Choroid plexus epithelial cell (primary cell): ENCODE measurements around the gene GPR31.
"Not testable (repeated sequence)": the region's sequence is repeated elsewhere in the genome, so short reads cannot be mapped to it uniquely, and the experiment has no call there.

ENCODE experiments used
- DNase-seq: peaks from one replicate; pipeline ENCODE4 v3.0.0-alpha.2; 2010; ENCODE audit warnings: low read depth
- H3K4me3 ChIP-seq: 2 replicates; pipeline ENCODE4 v1.5.1; 2011; ENCODE audit warnings: low read depth, mild to moderate bottlenecking, control low read depth, low read length, moderate library complexity
- TF ChIP-seq, protein P1 (sequence below): conservative IDR thresholded peaks from 2 replicates; pipeline ENCODE4 v1.5.1; 2011; ENCODE audit warnings: low read depth, mild to moderate bottlenecking, control low read depth, inconsistent platforms, low read length, moderate library complexity

GPR31 gene

DNA sequence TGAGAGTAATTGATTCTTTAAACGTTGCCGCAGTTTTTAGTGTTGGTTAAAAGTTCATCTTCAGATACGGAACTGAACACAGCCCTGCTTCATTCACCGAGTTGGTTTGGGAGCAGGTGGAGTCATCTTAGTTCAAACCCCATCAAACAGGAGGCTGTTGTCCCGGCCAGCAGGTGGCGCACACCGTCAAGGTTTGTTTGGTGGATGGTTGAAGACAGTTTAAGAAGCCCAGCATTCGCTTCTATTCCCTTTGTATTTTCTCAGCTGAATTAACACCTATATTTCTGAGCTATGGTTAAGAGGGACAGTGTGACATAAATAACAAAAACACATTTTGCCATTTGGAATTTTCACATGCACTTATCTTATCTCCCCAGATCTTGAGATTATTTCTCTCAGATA is 25.1 kb upstream of the GPR31 start:
- DNase-seq, H3K4me3 ChIP-seq: not testable (repeated sequence)
- TF ChIP-seq, protein P1, sequence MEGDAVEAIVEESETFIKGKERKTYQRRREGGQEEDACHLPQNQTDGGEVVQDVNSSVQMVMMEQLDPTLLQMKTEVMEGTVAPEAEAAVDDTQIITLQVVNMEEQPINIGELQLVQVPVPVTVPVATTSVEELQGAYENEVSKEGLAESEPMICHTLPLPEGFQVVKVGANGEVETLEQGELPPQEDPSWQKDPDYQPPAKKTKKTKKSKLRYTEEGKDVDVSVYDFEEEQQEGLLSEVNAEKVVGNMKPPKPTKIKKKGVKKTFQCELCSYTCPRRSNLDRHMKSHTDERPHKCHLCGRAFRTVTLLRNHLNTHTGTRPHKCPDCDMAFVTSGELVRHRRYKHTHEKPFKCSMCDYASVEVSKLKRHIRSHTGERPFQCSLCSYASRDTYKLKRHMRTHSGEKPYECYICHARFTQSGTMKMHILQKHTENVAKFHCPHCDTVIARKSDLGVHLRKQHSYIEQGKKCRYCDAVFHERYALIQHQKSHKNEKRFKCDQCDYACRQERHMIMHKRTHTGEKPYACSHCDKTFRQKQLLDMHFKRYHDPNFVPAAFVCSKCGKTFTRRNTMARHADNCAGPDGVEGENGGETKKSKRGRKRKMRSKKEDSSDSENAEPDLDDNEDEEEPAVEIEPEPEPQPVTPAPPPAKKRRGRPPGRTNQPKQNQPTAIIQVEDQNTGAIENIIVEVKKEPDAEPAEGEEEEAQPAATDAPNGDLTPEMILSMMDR: peak; percentile 13

DNA sequence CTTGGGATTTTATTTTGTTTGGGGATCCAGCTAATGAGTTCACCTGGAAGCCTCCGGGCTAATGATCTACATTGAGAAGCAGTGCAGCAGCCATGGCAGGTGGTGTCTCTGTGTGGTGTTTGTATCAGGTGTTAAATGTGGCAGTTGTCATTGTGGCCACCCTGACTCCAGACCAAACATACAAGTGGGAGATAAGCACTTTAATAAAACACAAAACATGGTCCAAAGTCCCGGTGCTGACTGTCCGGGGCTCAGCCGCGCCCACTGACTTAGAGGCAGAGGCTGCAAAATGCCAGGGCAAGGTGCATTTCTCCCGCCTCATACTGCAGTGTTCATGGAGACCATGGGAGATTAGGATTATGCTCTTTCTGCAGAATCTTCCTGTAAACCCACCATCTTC is 23.6 kb upstream of the GPR31 start:
- not testable (repeated sequence) for DNase-seq, H3K4me3 ChIP-seq

DNA sequence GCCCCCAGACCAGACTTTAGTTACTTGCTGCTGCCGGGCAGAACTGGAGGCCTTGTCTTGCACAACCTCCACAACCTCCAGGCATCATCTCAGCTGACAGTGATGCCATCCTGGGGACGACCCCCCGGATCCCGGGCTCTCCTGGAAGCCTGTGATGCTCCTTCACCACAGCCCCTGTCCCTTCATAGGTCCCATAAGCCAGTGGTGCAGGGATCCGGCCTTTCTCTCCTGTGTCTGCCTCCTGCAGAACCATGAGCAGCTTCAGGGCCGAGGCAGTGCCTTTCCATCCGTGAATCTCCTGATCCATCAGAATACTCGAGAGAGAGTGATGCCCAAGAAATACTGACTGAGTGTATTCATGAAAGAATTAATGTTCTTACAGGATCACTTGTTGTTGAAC is 22.3 kb upstream of the GPR31 start:
- not testable (repeated sequence) for DNase-seq

DNA sequence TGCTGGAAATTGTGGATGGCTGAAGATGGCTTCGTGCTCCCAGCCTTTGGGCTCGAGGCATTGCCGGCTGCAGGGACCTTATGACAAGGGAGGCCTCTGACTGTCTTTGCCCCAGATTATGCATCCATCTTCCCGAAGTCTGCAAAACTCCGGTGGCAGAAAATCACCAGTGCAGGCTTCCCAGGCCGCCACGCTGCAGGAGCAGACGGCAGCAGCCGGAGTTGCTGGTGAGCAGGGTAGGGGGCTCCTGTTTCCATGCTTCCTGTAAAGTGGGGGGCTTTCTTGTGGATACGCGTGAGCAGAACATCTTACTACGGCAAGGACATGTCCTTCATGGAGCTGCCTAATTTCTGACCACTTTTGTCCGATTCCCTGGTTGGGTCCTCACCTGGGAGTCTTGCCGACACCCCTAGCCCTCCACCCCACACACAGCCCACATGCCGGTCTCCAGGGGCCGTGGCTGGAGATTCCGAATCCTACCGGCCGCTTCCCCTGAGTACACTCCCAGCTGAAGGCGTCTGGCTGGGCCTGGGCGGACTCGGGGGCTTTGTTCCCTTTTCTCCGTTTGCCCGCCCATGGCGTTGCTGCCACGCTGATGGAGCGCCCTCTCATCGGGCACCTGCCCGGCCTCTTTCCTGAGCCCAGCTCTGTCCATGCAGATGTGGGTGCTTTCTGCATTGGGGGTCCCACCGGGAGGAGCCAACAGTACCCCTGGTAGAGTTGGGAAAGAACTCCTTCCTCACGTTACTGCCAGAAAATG is 21.3 kb upstream of the GPR31 start:
- DNase-seq: not testable (repeated sequence)

More for the DNA sequence above, 22.3 kb upstream of the GPR31 start:
- not testable (repeated sequence) for H3K4me3 ChIP-seq

DNA sequence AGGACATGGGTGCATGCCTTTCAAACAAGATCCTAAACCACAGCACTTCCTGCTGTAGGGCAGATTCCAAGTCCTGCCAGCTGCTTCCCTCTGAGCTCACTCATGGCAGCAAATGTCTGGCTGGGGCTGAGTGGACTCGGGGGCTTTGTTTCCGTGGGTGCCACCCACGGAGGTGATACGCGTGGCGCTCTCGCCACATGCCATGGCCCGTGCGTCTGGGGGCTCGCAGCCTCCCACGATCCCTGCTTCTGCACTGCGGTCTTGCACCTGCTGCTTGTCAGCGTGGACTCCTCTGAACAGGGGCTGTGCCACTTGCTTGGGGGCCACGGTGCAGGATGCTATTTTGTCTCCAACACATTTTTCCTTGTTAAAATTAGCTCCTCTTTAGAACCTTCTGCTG is 19.5 kb upstream of the GPR31 start:
- H3K4me3 ChIP-seq, DNase-seq: not testable (repeated sequence)

More for the DNA sequence above, 21.3 kb upstream of the GPR31 start:
- not testable (repeated sequence) for H3K4me3 ChIP-seq

DNA sequence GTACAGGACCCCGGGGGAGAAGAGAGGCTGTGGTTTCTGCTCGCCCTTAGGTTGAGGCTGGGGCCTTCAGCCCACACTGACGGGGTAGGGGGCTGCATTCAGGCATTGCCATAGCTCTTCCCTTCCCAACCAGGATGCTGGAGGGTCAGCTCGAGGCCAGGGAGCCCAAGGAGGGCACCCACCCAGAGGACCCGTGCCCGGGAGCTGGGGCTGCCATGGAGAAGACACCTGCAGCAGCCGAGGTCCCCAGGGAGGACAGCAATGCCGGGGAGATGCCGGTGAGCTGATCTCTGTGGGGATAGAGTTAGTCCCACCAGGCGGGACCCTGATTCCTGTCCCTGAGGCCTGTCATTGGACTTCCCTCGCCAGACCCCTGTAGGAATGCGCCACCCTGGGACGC is 14.2 kb upstream of the GPR31 start:
- not testable (repeated sequence) for H3K4me3 ChIP-seq, DNase-seq

DNA sequence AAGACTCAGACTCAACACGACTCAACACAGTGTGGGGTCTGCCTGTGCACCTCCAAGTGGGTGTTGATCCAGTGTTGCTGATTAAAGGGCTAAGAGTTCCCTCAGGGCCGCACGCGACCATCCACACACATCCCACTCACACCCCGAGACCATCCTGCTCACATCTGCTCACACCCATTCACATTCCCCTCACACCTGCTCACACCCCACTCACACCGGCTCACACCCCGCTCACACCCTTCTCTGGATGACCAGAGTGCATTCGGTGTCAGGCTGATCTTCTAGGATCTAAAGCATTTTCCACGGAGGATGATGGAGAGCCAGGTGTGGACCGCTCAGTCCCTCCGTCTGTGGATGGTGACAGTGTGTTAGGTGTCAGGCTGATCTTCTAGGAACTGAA is 13.5 kb upstream of the GPR31 start:
- DNase-seq, H3K4me3 ChIP-seq: not testable (repeated sequence)

DNA sequence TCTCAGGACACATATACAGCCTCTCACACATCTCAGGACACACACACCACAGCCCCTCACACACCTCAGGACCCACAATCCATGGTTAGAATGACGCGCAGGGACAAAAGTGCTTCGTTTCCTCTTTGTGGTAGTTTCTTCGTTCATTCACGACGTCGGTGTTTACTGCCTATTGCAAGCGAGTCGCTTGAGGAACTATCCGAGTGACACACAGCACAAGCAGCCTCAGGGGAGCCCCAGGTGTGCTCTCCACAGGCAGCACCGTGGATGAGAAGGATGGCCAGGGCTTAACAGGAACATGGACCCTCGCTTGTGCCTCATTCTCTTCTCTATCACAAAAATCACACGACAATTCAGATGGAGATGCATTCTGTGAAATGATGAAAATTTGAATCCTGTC is 12.1 kb upstream of the GPR31 start:
- DNase-seq, H3K4me3 ChIP-seq: not testable (repeated sequence)

DNA sequence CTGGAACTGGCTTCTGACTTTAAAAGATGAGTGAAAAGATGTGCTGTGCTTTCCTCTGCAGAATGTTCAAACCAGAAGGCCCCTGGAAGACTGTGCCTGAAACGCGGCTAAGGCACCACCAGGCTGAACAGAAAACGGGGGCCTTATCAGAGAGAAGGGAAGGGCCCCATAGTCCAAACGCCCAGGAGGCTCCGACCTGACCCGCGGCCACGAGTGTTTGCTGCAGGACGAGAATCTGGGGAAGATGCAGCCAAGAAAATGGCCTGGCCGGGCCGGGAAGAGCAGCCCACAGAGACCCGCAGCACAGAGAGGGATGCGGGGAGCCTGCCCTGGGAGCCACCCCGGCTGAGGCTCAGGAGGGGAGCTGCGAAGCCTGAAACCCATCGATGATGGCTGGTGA is 10.5 kb upstream of the GPR31 start:
- not testable (repeated sequence) for DNase-seq

DNA sequence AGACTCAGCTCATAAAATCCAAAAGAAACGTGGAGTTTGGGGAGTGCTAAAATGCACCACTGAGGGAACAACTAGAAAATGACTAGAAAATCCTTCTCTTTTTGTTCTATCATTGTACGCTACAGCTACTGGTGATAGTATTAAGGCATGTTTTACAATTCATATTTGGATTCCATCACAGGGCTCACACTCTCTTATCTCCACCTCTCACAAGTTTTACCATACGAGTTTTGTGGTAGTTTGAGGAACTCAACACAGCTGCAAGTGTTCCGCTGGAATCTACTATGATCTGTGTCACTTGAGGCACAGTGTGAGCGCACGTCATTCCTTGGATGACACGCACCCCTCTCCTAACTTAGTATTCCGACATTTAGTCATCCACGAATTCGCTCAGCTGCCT is 9.9 kb upstream of the GPR31 start:
- not testable (repeated sequence) for H3K4me3 ChIP-seq, DNase-seq

More for the DNA sequence above, 10.5 kb upstream of the GPR31 start:
- not testable (repeated sequence) for H3K4me3 ChIP-seq

DNA sequence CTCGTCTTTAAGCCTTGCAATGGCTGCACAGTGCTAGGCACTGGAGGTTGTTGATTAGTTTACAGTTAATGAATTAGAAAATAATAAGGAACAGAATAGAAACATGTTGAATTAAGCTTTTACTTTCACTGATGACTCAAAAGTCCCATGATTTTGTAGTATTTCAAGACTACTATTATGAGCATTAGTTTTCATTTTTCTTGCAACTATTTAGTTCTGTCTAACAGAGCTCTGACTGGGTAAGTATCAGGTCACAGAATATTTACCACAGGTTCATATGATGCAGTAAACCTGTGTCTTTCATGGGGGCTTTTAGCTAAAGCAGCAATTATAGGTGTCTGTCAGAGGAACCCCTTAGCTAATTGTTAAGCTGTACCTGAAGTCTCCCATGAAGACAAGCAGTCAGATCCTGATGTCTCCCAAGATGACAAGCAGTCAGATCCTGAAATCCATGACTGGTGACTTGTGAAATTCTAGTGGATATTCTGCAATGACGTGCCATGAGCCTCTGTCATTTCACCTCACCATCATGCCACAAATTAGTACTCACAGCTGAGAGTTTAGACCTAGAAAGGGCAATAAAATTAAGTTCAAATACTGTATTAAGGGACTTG is 8.2 kb upstream of the GPR31 start:
- H3K4me3 ChIP-seq: no peak overlapping the region
- TF ChIP-seq, protein P1: no peak
- DNase-seq: no peak

DNA sequence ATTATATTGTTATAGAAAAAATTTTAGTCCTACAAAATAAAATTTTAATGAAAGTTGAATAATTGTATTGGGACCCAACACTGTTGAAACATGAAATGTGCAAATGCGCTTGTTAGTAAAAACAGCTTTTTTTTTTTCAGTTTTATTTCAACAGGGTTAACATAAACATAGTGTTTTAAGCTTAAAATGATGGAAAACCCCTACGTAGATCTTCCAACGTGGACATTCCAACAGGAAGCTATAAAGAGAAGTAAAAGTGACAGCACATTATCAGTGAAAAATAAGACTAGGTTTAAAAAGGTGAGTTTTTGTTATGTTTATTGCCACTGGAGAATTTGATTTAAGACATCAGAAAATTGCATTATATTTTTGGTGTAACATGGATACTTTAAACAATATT is 6.5 kb upstream of the GPR31 start:
- no peak overlapping the region for H3K4me3 ChIP-seq
- no peak for DNase-seq
- TF ChIP-seq, protein P1: no peak
